HEK293 (cell line): ENCODE data around the gene SLC6A6.

Experiments used
- CTCF ChIA-PET: fragments of 350-600 bp; formaldehyde crosslinking; extraction: SDS; loops from one replicate; lab custom pipeline; 2021; ENCODE audit warnings: antibody characterized with exemption; lab: Yijun Ruan, JAX
- POLR2A ChIA-PET: fragments of 300-600 bp; formaldehyde crosslinking; extraction: SDS; loops from one replicate; lab custom pipeline; 2020; ENCODE audit warnings: antibody characterized with exemption, inconsistent platforms; lab: Yijun Ruan, JAX
- H3K27ac ChIP-seq: fragments of 200-500 bp; sonication (Bioruptor generic); 2 replicates; pipeline ENCODE4 v1.5.1; 2014; ENCODE audit warnings: low read depth, low read length, control low read depth, inconsistent platforms; ENCODE audit errors: extremely low read depth
- H3K36me3 ChIP-seq, 2 experiments: fragments of 200-500 bp in 1 of 2; sonication (Bioruptor generic) in 1 of 2; 1 replicate in 1 of 2; 2 replicates in 1 of 2; pipeline ENCODE4 v1.5.1; 2014 to 2017; ENCODE audit warnings: inconsistent platforms in 2 of 2, low read length in 2 of 2; ENCODE audit not compliant: control insufficient read depth in 2 of 2, insufficient read depth in 1 of 2
- H3K4me1 ChIP-seq: fragments of 200-500 bp; sonication (Bioruptor generic); 2 replicates; pipeline ENCODE4 v1.5.1; 2014; ENCODE audit warnings: mild to moderate bottlenecking, low read length, inconsistent platforms; ENCODE audit not compliant: control insufficient read depth, insufficient read depth
- H3K4me3 ChIP-seq: 2 replicates; pipeline ENCODE4 v1.5.1; 2011; ENCODE audit warnings: low read depth, mild to moderate bottlenecking, control low read depth, low read length, moderate library complexity
- H3K9me3 ChIP-seq: fragments of 200-500 bp; sonication (Bioruptor generic); 2 replicates; pipeline ENCODE4 v1.5.1; 2014; ENCODE audit warnings: low read depth, low read length, inconsistent platforms; ENCODE audit not compliant: control insufficient read depth, insufficient read depth
- ATF2 ChIP-seq: fragments of 450-650 bp; formaldehyde crosslinking; IDR thresholded peaks from 2 replicates; pipeline ENCODE4 v1.5.1; 2016; ENCODE audit warnings: missing biosample characterization, missing genetic modification characterization, low read depth
- GFI1B ChIP-seq: fragments of 450-650 bp; formaldehyde crosslinking; IDR thresholded peaks from 2 replicates; pipeline ENCODE4 v1.5.1; 2016; ENCODE audit warnings: missing biosample characterization, missing genetic modification characterization
- HOXD13 ChIP-seq: sonication (generic); formaldehyde crosslinking; IDR thresholded peaks from 2 replicates; pipeline ENCODE4 v1.8.0; 2022; ENCODE audit warnings: missing genetic modification reagents, borderline replicate concordance
- TCF7L2 ChIP-seq: IDR thresholded peaks from 2 replicates; pipeline ENCODE4 v1.6.1; 2011; ENCODE audit warnings: low read depth, mild to moderate bottlenecking, inconsistent platforms, low read length, moderate library complexity, borderline replicate concordance
- ZBTB17 ChIP-seq: fragments of 450-650 bp; formaldehyde crosslinking; IDR thresholded peaks from 2 replicates; pipeline ENCODE4 v1.5.1; 2016; ENCODE audit warnings: missing biosample characterization, missing genetic modification characterization
- ZBTB44 ChIP-seq: fragments of 450-650 bp; IDR thresholded peaks from 2 replicates; pipeline ENCODE4 v1.5.1; 2018; ENCODE audit warnings: missing biosample characterization, mild to moderate bottlenecking, missing genetic modification characterization
- ZNF138 ChIP-seq: fragments of 450-650 bp; formaldehyde crosslinking; IDR thresholded peaks from 2 replicates; pipeline ENCODE4 v1.5.1; 2016; ENCODE audit warnings: missing biosample characterization, missing genetic modification characterization, borderline replicate concordance
- ZNF184 ChIP-seq: fragments of 450-650 bp; IDR thresholded peaks from 2 replicates; pipeline ENCODE4 v1.5.1; 2018; ENCODE audit warnings: missing biosample characterization, mild to moderate bottlenecking, missing genetic modification characterization
- ZNF214 ChIP-seq: fragments of 450-650 bp; formaldehyde crosslinking; IDR thresholded peaks from 2 replicates; pipeline ENCODE4 v1.5.1; 2017; ENCODE audit warnings: missing biosample characterization, mild to moderate bottlenecking, missing genetic modification characterization, borderline replicate concordance
- ZNF223 ChIP-seq: fragments of 450-650 bp; formaldehyde crosslinking; IDR thresholded peaks from 2 replicates; pipeline ENCODE4 v1.5.1; 2016; ENCODE audit warnings: missing biosample characterization, missing genetic modification characterization
- ZNF292 ChIP-seq: fragments of 450-650 bp; formaldehyde crosslinking; IDR thresholded peaks from 2 replicates; pipeline ENCODE4 v1.5.1; 2016; ENCODE audit warnings: low read depth, missing biosample characterization, missing genetic modification characterization, borderline replicate concordance
- ZNF335 ChIP-seq: fragments of 450-650 bp; formaldehyde crosslinking; conservative IDR thresholded peaks from 2 replicates; pipeline ENCODE4 v1.5.1; 2016; ENCODE audit warnings: missing biosample characterization, missing genetic modification characterization
- ZNF341 ChIP-seq: fragments of 450-650 bp; formaldehyde crosslinking; IDR thresholded peaks from 2 replicates; pipeline ENCODE4; 2016; ENCODE audit warnings: low read depth, missing biosample characterization, missing genetic modification characterization
- ZNF501 ChIP-seq: fragments of 450-650 bp; formaldehyde crosslinking; IDR thresholded peaks from 2 replicates; pipeline ENCODE4 v1.5.1; 2016; ENCODE audit warnings: missing biosample characterization, missing genetic modification characterization
- ZNF548 ChIP-seq: fragments of 450-650 bp; formaldehyde crosslinking; IDR thresholded peaks from 2 replicates; pipeline ENCODE4 v1.5.1; 2016; ENCODE audit warnings: missing biosample characterization, missing genetic modification characterization
- ZNF654 ChIP-seq: fragments of 450-650 bp; formaldehyde crosslinking; IDR thresholded peaks from 2 replicates; pipeline ENCODE4 v1.5.1; 2016; ENCODE audit warnings: low read depth, missing biosample characterization, missing genetic modification characterization
- ZNF707 ChIP-seq: fragments of 450-650 bp; formaldehyde crosslinking; IDR thresholded peaks from 2 replicates; pipeline ENCODE4 v1.5.1; 2016; ENCODE audit warnings: missing biosample characterization, missing genetic modification characterization
- ZNF777 ChIP-seq: fragments of 450-650 bp; formaldehyde crosslinking; IDR thresholded peaks from 2 replicates; pipeline ENCODE4 v1.5.1; 2017; ENCODE audit warnings: missing biosample characterization, missing genetic modification characterization, borderline replicate concordance
- ZNF837 ChIP-seq: fragments of 450-650 bp; formaldehyde crosslinking; IDR thresholded peaks from 2 replicates; pipeline ENCODE4 v1.5.1; 2016; ENCODE audit warnings: missing biosample characterization, missing genetic modification characterization
- TF ChIP-seq, protein P1 (sequence below): fragments of 450-650 bp; formaldehyde crosslinking; IDR thresholded peaks from 2 replicates; pipeline ENCODE4 v1.5.1; 2016; ENCODE audit warnings: missing biosample characterization, missing genetic modification characterization
- TF ChIP-seq, protein P2 (sequence below): fragments of 450-650 bp; formaldehyde crosslinking; IDR thresholded peaks from 2 replicates; pipeline ENCODE4 v1.5.1; 2016; ENCODE audit warnings: missing biosample characterization, missing genetic modification characterization
- TF ChIP-seq, protein P3 (sequence below): fragments of 450-650 bp; formaldehyde crosslinking; IDR thresholded peaks from 2 replicates; pipeline ENCODE4 v1.5.1; 2016; ENCODE audit warnings: missing biosample characterization, missing genetic modification characterization
- TF ChIP-seq, protein P4 (sequence below): fragments of 450-650 bp; formaldehyde crosslinking; IDR thresholded peaks from 2 replicates; pipeline ENCODE4; 2016; ENCODE audit warnings: missing biosample characterization, missing genetic modification characterization

Gene SLC6A6

DNA sequence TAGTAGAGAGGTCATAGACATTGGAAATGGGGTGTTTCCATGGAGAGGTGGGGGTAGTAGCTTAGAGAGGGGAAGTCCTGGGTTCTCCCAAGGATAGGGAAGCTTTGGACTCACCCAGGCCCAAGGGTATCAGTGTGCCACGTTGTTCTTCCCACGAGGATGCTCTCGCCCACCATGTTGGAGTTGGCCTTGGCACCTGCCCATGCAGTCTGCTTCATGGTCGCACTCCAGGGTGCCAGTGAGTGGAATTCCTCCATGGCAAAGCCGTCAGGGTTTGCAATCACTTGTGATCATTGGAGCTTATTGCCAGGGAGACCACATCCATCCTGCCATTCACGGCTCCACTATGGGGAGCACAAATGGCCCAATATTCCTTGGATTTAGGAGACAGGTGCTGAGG is 77.2 kb downstream of the SLC6A6 start:
- POLR2A ChIA-PET = interaction anchor here (0.6 to 1.1 kb wide), 4 partner anchors 9 to 301 kb away, joined by 3 to 4 read pairs (median 3); partner anchors contain the start of genes LSM3 and XPC
- CTCF ChIA-PET = interaction anchor here (0.7 to 2.5 kb wide), 3 partner anchors 11 to 276 kb away, joined by 4 to 10 read pairs (median 9); no protein-coding TSS in a partner anchor
- no peaks in the 10 kb centered on the region for H3K4me1 ChIP-seq
- TF ChIP-seq ZBTB17 = no peak
- peaks cover 4 to 29% of the 10 kb centered on the region in 2 experiments; a peak in 2 of 3 replicates for H3K36me3 ChIP-seq
- peak overlapping the region; percentile 3; the same call in 1 of the 2 replicates for H3K27ac ChIP-seq
- H3K9me3 ChIP-seq = no peaks in the 10 kb centered on the region
- no peak overlapping the region for H3K4me3 ChIP-seq

GRCh38 chr3:14480207-14481017 is 78.0 kb downstream of the SLC6A6 start:
- POLR2A ChIA-PET = interaction anchor here (0.6 to 1.1 kb wide), 4 partner anchors 8 to 302 kb away, joined by 3 to 4 read pairs (median 3); partner anchors contain the start of genes LSM3 and XPC
- no peak overlapping the region for H3K4me3 ChIP-seq
- CTCF ChIA-PET = interaction anchor here (0.6 to 2.5 kb wide), 4 partner anchors 12 to 277 kb away, joined by 3 to 9 read pairs (median 4); no protein-coding TSS in a partner anchor
- H3K27ac ChIP-seq = peak overlapping the region; percentile 3; the same call in 1 of the 2 replicates
- peaks cover 4 to 31% of the 10 kb centered on the region in 2 experiments; a peak in 2 of 3 replicates for H3K36me3 ChIP-seq
- H3K9me3 ChIP-seq = no peaks in the 10 kb centered on the region
- H3K4me1 ChIP-seq = no peaks in the 10 kb centered on the region
- no peak for TF ChIP-seq ZNF138 (tag by site-specific recombination)
- no peak for TF ChIP-seq ZNF654 (tag by site-specific recombination)
- TF ChIP-seq ZNF341 (tag by site-specific recombination) = no peak
- TF ChIP-seq, protein P1, sequence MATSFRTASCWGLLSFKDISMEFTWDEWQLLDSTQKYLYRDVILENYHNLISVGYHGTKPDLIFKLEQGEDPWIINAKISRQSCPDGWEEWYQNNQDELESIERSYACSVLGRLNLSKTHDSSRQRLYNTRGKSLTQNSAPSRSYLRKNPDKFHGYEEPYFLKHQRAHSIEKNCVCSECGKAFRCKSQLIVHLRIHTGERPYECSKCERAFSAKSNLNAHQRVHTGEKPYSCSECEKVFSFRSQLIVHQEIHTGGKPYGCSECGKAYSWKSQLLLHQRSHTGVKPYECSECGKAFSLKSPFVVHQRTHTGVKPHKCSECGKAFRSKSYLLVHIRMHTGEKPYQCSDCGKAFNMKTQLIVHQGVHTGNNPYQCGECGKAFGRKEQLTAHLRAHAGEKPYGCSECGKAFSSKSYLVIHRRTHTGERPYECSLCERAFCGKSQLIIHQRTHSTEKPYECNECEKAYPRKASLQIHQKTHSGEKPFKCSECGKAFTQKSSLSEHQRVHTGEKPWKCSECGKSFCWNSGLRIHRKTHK = no peak
- TF ChIP-seq ZNF184 (tag by site-specific recombination) = peak; percentile 95; the same call in 1 of the 2 replicates
- TF ChIP-seq, protein P2, sequence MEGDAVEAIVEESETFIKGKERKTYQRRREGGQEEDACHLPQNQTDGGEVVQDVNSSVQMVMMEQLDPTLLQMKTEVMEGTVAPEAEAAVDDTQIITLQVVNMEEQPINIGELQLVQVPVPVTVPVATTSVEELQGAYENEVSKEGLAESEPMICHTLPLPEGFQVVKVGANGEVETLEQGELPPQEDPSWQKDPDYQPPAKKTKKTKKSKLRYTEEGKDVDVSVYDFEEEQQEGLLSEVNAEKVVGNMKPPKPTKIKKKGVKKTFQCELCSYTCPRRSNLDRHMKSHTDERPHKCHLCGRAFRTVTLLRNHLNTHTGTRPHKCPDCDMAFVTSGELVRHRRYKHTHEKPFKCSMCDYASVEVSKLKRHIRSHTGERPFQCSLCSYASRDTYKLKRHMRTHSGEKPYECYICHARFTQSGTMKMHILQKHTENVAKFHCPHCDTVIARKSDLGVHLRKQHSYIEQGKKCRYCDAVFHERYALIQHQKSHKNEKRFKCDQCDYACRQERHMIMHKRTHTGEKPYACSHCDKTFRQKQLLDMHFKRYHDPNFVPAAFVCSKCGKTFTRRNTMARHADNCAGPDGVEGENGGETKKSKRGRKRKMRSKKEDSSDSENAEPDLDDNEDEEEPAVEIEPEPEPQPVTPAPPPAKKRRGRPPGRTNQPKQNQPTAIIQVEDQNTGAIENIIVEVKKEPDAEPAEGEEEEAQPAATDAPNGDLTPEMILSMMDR = no peak
- no peak for TF ChIP-seq ZNF777 (tag by site-specific recombination)
- TF ChIP-seq ZNF837 (tag by site-specific recombination) = no peak
- TF ChIP-seq ZNF501 = no peak
- TF ChIP-seq ZNF292 (tag by site-specific recombination) = no peak
- TF ChIP-seq ZNF335 (tag by site-specific recombination) = no peak
- TF ChIP-seq ZNF223 (tag by site-specific recombination) = no peak
- no peak for TF ChIP-seq ZNF548 (tag by site-specific recombination)
- TF ChIP-seq HOXD13 (CRISPR knock-in tag) = no peak
- no peak for TF ChIP-seq ZNF707
- no peak for TF ChIP-seq ZBTB44 (tag by site-specific recombination)
- no peak for TF ChIP-seq TCF7L2
- TF ChIP-seq, protein P3, sequence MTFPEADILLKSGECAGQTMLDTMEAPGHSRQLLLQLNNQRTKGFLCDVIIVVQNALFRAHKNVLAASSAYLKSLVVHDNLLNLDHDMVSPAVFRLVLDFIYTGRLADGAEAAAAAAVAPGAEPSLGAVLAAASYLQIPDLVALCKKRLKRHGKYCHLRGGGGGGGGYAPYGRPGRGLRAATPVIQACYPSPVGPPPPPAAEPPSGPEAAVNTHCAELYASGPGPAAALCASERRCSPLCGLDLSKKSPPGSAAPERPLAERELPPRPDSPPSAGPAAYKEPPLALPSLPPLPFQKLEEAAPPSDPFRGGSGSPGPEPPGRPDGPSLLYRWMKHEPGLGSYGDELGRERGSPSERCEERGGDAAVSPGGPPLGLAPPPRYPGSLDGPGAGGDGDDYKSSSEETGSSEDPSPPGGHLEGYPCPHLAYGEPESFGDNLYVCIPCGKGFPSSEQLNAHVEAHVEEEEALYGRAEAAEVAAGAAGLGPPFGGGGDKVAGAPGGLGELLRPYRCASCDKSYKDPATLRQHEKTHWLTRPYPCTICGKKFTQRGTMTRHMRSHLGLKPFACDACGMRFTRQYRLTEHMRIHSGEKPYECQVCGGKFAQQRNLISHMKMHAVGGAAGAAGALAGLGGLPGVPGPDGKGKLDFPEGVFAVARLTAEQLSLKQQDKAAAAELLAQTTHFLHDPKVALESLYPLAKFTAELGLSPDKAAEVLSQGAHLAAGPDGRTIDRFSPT (tag by site-specific recombination) = no peak
- no peak for TF ChIP-seq ZBTB17
- no peak for TF ChIP-seq ZNF214 (tag by site-specific recombination)
- TF ChIP-seq GFI1B (tag by site-specific recombination) = no peak
- TF ChIP-seq ATF2 = peak; percentile 90
- TF ChIP-seq, protein P4, sequence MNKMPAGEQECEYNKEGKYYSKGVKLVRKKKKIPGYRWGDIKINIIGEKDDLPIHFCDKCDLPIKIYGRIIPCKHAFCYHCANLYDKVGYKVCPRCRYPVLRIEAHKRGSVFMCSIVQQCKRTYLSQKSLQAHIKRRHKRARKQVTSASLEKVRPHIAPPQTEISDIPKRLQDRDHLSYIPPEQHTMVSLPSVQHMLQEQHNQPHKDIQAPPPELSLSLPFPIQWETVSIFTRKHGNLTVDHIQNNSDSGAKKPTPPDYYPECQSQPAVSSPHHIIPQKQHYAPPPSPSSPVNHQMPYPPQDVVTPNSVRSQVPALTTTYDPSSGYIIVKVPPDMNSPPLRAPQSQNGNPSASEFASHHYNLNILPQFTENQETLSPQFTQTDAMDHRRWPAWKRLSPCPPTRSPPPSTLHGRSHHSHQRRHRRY = no peak
